ENCODE measurements around the gene VGLL4. TPM values are rescaled to one million over a fixed set of nuclear protein-coding genes. Genes with fewer than 3 reads are reported as not detected.
A peak's percentile ranks its signal among the peaks of the same experiment; 100 is the strongest.

VGLL4 gene
- total and polyA plus RNA-seq, 2 of the 4 experiments (the other 2 are of a cell fraction): 26.2 to 35.4 TPM

GRCh38 chr3:11534011-11534792 lies 109.5 kb downstream of the VGLL4 start:
- Histone ChIP-seq H3K18ac (ENCODE audit: low read depth, low read length) (no peak overlapping the region; the same call in 1 of the 2 replicates), H3K27me3 (ENCODE audit: control insufficient read depth, insufficient read depth, low read length) (no peaks in the 10 kb centered on the region), H3K56ac (ENCODE audit: extremely low read depth, insufficient read depth, low read length) (no peak overlapping the region), H2BK20ac (ENCODE audit: low read depth, low read length) (peak overlapping the region; percentile 71), H2BK120ac (ENCODE audit: low read depth, low read length) (no peak overlapping the region), H3K9ac (ENCODE audit: low read depth, low read length) (no peak overlapping the region; the same call in 1 of the 2 replicates), H3K14ac (replicated peaks; ENCODE audit: low read depth, low read length) (peak overlapping the region; percentile 29), H3K4ac (ENCODE audit: low read depth, low read length) (peak overlapping the region; percentile 60), H4K91ac (ENCODE audit: insufficient read depth, low read depth, low read length) (peak overlapping the region; percentile 77), H3K36me3 (ENCODE audit: control insufficient read depth, insufficient read depth, low read length) (no peaks in the 10 kb centered on the region), H3K79me1 (ENCODE audit: low read depth in 1 of 2, low read length in 2 of 2) (peaks cover 15 to 26% of the 10 kb centered on the region in 2 experiments; a peak in 3 of 4 replicates), H3K9me3 (ENCODE audit: control insufficient read depth, insufficient read depth, low read length) (no peaks in the 10 kb centered on the region), H2BK15ac (ENCODE audit: low read depth, low read length) (no peak overlapping the region; the same call in 2 of the 3 replicates), H3K4me2 (ENCODE audit: low read depth, low read length) (no peak overlapping the region), H3K23ac (ENCODE audit: low read depth, low read length) (no peak overlapping the region), H2AK9ac (replicated peaks; ENCODE audit: low read depth, low read length, poor library complexity) (no peak overlapping the region), H2AK5ac (ENCODE audit: low read depth, low read length) (peak overlapping the region; percentile 84), H4K20me1 (ENCODE audit: insufficient read depth, low read length) (no peaks in the 10 kb centered on the region; the same call in 1 of the 2 replicates), H3K9me1 (ENCODE audit: insufficient read depth, low read length) (peaks cover 24% of the 10 kb centered on the region), H4K5ac (ENCODE audit: low read depth, low read length) (no peak overlapping the region), H4K8ac (ENCODE audit: low read depth in 2 of 2, low read length in 2 of 2) (no peak overlapping the region), H3K4me3 (ENCODE audit: insufficient read depth, low read depth, low read length) (no peak overlapping the region), H2AFZ (replicated peaks; ENCODE audit: low read length, poor library complexity) (no peak overlapping the region), H3K27ac (ENCODE audit: insufficient read depth, low read length) (no peak overlapping the region), H3K4me1 (ENCODE audit: control insufficient read depth, insufficient read depth, low read length) (peaks cover 24% of the 10 kb centered on the region), H2BK5ac (ENCODE audit: low read depth, low read length, poor library complexity, severe bottlenecking) (no peak overlapping the region)
- in situ Hi-C loops (cut with MboI; ENCODE audit: low sequenced_read_pairs) (no loop called here), intact Hi-C loops (cut with micrococcal nuclease) (loop anchor here (5.0 kb wide), 1 partner anchor 157 kb away; no protein-coding TSS in a partner anchor), dilution Hi-C loops (cut with HindIII; ENCODE audit: low sequenced_read_pairs, unreplicated experiment) (no loop called here)
- ATAC-seq (ENCODE audit: low read depth): no peak
- POLR2A ChIA-PET (ENCODE audit: unreplicated experiment): no interaction called here
- DNase-seq: no peak
- CTCF ChIA-PET: no interaction called here
- 92% methylated on average over 5 of the region's 21 CpGs; no CpG with 5 or more reads in 1 of the 2 experiments for WGBS, 2 experiments (ENCODE audit: extremely low coverage in 2 of 2, insufficient read length in 1 of 2)
- BruUV-seq (replicated peaks): no TSS peak
- TF ChIP-seq USF2 (IDR thresholded peaks at IDR 0.05; ENCODE audit: low read depth, low read length): no peak
- TF ChIP-seq RAD21 (IDR thresholded peaks at IDR 0.05; ENCODE audit: low read length): no peak
- TF ChIP-seq MAFK (IDR thresholded peaks at IDR 0.05; ENCODE audit: low read depth, low read length): no peak
- no peak for TF ChIP-seq NFE2L2 (IDR thresholded peaks at IDR 0.05; ENCODE audit: low read depth, low read length)
- TF ChIP-seq ELK1 (IDR thresholded peaks at IDR 0.05; ENCODE audit: borderline replicate concordance, low read depth, low read length): no peak
- no peak for TF ChIP-seq CEBPB (IDR thresholded peaks at IDR 0.05; ENCODE audit: low read depth, low read length)
- TF ChIP-seq FOS (IDR thresholded peaks at IDR 0.05; ENCODE audit: low read depth, low read length): no peak
- no peak for TF ChIP-seq MXI1 (IDR thresholded peaks at IDR 0.05; ENCODE audit: borderline replicate concordance, low read depth, low read length)
- TF ChIP-seq RCOR1 (IDR thresholded peaks at IDR 0.05; ENCODE audit: insufficient replicate concordance, low read length): no peak
- TF ChIP-seq CHD1 (IDR thresholded peaks at IDR 0.05; ENCODE audit: low read depth, low read length): no peak
- TF ChIP-seq SMC3 (IDR thresholded peaks at IDR 0.05; ENCODE audit: low read depth, low read length): no peak
- TF ChIP-seq BHLHE40 (IDR thresholded peaks at IDR 0.05; ENCODE audit: low read depth, low read length): no peak
- no peak for TF ChIP-seq POLR2A (IDR thresholded peaks at IDR 0.05; ENCODE audit: low read depth, low read length)
- TF ChIP-seq RFX5 (IDR thresholded peaks at IDR 0.05; ENCODE audit: low read depth, low read length): no peak
- no peak for TF ChIP-seq MAZ (IDR thresholded peaks at IDR 0.05; ENCODE audit: borderline replicate concordance, low read depth, low read length)

Data from IMR-90 (cell line).